HG02623 (cell line): ENCODE data around the gene TMEM170A.

Source experiments
- ATAC-seq: cut with Tn5 transposase; IDR thresholded peaks from one replicate; pipeline ENCODE4 v1.9.1; 2021; ENCODE audit warnings: moderate library complexity; ENCODE audit not compliant: unreplicated experiment

TMEM170A gene

DNA sequence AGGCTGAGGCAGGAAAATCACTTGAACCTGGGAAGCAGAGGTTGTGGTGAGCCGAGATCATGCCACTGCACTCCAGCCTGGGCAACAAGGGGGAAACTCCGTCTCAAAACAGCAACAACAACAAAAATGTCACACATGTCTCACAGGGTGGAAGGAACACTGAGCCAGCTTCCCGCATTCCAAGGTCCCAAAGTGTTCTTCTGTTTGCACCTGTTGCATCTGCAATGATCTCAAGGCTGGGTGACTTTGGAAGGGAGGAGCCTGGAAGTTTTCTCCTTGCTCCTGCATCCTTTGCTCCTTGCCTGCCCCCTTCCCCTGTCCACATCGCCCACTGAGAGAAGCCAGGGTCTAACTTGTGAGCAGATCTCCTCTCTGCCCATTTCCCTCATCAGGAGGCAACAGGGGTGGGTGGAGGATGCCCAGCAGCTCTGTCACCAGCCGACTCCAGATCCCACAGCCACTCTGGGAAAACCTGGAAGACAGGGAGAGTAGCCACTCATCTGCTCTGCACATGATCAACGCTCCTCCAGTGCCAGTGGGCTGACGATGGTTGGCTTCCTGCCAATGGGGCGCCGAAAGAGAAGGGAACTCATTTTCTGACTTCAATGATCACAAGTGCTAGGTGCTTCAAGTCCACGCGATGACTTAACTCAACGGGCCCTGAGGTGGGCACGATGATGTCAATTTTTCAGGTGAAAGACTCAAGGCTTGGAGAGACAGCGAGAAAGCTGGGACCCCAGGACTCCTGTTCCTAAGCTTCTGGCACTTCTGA, 18.1 kb upstream of the TMEM170A start:
- ATAC-seq: no peak

GRCh38 chr16:75481475-75481874, 17.0 kb upstream of the TMEM170A start:
- no peak for ATAC-seq

- no peak for ATAC-seq
Observed at GRCh38 chr16:75479421-75479990, 15.0 kb upstream of the TMEM170A start.

- no peak for ATAC-seq
Observed at GRCh38 chr16:75478480-75479345, 14.2 kb upstream of the TMEM170A start.

GRCh38 chr16:75477680-75478473, 13.4 kb upstream of the TMEM170A start:
- no peak for ATAC-seq

GRCh38 chr16:75476817-75477216, 12.3 kb upstream of the TMEM170A start:
- no peak for ATAC-seq

- ATAC-seq: no peak
Observed at GRCh38 chr16:75475420-75475847, 10.9 kb upstream of the TMEM170A start.

DNA sequence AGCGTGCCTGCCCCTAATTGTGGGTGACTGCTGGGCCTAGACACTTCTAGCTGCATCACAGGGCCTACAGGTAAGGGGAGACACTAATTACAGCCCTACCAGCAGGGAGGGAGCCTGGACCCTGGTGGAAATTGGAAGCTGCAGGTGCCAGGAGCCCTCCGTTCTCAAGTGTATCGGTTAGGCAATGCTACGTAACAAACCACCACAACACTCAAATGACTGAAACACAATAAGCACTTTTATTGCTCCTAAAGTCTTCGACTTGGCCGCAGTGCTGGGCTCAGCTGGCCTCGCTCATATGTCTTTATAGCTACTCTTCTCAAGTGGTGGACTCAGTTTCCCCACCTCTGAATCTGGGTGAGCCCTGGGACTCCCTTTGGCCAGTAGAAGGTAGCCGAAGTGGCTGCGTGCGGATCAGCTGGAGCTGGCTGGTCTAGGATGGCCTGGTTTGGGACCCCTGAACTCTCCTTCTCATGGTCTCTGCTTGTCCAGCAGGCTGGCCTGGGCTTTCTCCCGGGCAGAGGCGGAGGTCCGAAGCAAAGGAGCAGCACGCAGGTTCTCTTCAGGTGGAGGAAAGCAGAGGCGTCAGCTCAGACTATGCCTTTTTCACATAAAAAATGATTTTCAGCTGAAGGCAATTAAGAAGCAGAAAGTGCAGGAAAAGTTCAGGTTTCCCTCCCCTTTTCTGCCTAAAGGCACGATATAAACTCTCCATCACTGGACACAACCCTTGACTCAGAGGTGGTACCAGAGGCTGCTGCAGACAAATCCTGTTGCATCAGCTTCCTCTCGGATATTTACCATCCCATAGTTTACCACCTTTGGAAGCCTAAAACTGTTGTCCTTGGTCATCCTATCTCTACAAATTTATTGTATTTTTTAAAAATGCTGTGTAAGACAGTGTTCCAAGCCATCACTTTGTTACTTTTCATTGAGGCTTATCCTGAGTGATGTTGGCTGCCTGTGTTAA, 8.7 kb upstream of the TMEM170A start:
- ATAC-seq: no peak

DNA sequence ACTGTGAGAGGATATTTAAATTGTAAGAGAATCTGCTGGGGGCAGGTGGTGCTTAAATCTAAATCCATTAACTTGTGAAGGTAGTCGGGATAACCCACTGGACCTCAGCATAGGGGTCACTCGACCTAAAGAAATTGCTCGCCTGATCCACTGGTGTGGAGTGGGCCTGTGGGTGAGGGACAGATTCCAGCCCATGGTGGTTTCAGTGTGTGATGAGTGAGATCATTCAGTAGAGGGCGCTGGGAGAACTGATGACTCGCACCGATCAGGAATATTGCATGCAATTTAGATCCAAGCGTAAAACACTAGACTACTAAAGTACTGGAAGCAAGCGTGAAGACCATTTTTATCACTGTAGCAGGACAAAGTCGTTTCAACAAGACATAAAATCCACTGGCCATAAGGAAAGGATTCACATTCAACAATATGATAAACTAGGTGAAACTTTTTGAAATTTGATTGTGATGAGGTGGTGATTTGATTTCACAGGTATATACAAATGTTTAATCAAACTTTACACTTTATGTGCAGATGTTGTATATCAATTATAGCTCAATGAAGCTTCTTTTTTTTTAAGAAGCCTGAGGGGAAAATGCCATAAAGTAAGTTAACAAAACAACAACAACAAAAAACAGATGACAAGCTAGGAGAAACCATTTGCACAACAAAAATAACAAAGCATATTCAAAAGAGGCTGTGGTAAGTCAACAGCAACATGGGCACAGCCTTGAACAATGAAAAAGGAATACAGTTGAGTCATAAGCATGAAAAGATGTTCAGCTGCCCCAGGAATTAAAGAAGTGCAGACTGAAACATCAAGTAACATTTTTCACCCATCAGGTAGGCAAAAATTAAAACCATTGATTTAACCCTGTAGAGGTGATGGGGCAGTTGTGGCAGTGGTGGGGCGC, 7.5 kb upstream of the TMEM170A start:
- ATAC-seq: peak; percentile 63

- ATAC-seq: no peak
Observed at GRCh38 chr16:75466760-75467159, 2.3 kb upstream of the TMEM170A start.

- ATAC-seq: peak; percentile 5
Observed at GRCh38 chr16:75463389-75464121, 934 bp downstream of the TMEM170A start.

GRCh38 chr16:75462806-75463205, 1.7 kb downstream of the TMEM170A start:
- ATAC-seq: no peak

DNA sequence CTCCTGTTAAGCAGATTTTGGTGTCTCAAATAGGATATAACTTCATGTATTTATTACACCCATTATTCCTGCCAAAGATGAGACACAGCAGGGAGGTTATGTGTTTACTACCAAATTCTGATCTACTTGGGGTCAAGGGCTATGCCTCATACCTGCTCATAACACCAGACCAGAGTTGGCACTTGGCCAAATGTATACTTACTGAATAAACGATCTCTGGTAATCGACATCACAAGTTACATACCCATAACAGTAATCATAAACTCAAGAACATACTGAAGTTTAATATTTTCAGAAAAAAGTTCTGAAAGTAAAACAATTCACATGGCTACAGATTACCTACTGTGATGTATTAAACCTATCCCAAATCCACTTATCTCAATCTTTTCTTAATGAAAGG, 2.9 kb downstream of the TMEM170A start:
- ATAC-seq: no peak

- no peak for ATAC-seq
Observed at GRCh38 chr16:75460446-75460845, 4.0 kb downstream of the TMEM170A start.

DNA sequence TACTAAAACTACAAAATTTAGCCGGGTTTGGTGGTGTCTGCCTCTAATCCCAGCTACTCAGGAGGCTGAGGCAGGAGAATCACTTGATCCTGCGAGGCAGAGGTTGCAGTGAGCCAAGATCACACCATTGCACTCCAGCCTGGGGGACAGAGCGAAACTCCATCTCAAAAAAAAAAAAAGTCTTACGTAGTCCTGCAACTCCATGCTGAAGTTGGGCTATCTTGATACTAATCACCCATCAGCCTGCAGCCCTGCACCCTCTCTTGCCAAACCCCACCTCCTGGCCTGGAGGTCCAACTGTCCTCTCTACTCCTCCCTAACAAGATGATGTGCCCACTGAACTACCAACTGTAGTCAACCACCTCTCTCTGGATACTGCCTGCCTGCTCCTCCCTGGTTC, 4.8 kb downstream of the TMEM170A start:
- ATAC-seq: no peak

GRCh38 chr16:75458439-75458838, 6.0 kb downstream of the TMEM170A start:
- ATAC-seq: no peak

DNA sequence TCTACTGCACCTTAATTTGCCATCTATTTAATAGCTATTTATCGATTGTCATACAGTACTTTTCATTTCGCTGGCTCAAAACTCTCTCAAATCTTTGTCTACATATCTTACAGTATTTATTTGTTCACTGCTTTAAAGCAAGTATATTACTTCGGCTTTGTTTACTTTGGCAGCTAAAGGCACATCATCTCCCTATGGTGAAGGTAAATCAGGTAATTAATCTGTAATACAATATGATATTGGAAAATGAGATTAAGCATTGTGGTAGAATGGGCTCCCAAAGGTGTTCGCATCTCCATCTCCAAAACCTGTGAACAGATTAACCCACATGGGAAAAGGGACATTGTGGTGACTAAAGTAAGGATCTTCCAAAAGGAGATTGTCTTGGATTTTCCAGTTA, 6.5 kb downstream of the TMEM170A start:
- no peak for ATAC-seq

DNA sequence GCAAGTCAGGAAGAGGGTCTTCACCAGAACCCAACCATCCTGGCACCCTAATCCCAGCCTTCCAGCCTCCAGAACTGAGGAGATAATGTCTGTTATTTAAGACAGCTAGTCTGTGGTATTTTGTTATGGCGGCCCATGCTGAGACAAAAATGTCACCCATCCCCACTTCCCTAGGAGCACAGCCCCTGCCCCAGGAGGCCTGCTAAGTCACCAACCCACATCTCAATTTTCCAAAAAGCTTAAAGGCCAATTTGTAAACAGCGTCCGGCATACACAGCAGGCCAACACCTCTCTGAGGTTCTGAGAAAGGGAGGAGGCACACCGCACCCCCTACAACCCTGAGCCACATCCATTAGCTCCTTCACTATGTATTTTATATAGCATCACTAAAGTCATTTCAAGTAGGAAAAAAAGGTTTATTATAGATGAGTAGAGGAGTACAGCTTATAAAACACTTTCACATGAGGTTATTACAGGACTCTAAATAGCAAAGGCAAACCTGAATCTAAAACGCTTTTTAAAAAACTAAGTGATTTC, 6.9 kb downstream of the TMEM170A start:
- ATAC-seq: no peak
